PC-9 (cell line): ENCODE results near the gene MFSD6.

ENCODE experiments used
- CTCF ChIP-seq: fragments of 200-600 bp; sonication (generic); conservative IDR thresholded peaks from 2 replicates; pipeline ENCODE4 v1.6.1; 2017; ENCODE audit warnings: mixed run types, antibody characterized with exemption, mild to moderate bottlenecking, moderate library complexity
- EZH2 ChIP-seq: fragments of 200-600 bp; sonication (generic); IDR thresholded peaks from 2 replicates; pipeline ENCODE4 v1.8.0; 2017; ENCODE audit warnings: antibody characterized with exemption, low read depth

DNA sequence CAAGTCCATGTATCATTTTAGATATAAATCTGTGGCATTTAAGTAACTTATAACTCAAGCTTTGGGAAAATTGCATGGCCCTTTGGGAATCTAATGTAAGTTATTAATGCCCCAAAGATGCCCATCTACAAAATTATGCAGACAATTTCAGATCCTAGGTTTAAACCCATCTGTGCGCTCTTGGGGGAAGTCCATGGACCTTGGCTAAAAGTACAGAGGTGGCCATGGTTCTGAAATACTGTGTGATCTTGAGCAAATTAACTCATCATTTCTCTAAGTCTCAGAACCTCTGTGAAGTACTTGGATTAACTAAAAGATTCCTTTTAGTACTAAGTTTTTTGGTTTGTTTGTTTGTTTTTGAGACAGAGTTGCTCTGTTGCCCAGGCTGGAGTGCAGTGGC lies 45.3 kb upstream of the MFSD6 start:
- TF ChIP-seq EZH2 (no peak), CTCF (no peak)
